Measurements from ENCODE around the gene CLIP2. TPM values are rescaled to one million over a fixed set of nuclear protein-coding genes. Genes with fewer than 3 reads are reported as not detected.

CLIP2 gene
- total RNA-seq, 1 experiment from 2014 or later, result 21.6 TPM

- no peaks in the 10 kb centered on the region for H3K23me2 ChIP-seq (ENCODE audit: insufficient read length, low read depth, low read length, poor library complexity, severe bottlenecking)
- peaks cover 5% of the 10 kb centered on the region for H3K79me1 ChIP-seq (ENCODE audit: insufficient read depth, low read depth, low read length, poor library complexity, severe bottlenecking)
- DNase-seq, result no peak
- H2BK15ac ChIP-seq (ENCODE audit: low read depth, low read length), result no peak overlapping the region
- no peaks in the 10 kb centered on the region for H3K9me3 ChIP-seq (ENCODE audit: control insufficient read depth, low read depth, low read length)
- no peak overlapping the region for H3K18ac ChIP-seq (ENCODE audit: insufficient read length, low read depth, low read length)
- peaks cover 5% of the 10 kb centered on the region; the same call in 1 of the 2 replicates for H3K4me1 ChIP-seq (ENCODE audit: insufficient read depth, low read length)
- no peak overlapping the region for H3K56ac ChIP-seq (ENCODE audit: insufficient read length, low read depth, low read length)
- no peak overlapping the region for H2BK120ac ChIP-seq (ENCODE audit: low read depth, low read length, poor library complexity, severe bottlenecking)
- no peak overlapping the region for H3K9ac ChIP-seq (ENCODE audit: extremely low read depth, insufficient read length, low read length)
- no peak overlapping the region for H3T11ph ChIP-seq (ENCODE audit: low read length)
- no peak overlapping the region for H3K4ac ChIP-seq (ENCODE audit: low read depth, low read length)
- H3K14ac ChIP-seq (ENCODE audit: insufficient read depth, low read length), result no peak overlapping the region
- no peak overlapping the region for H4K91ac ChIP-seq (ENCODE audit: insufficient read length, low read depth, low read length)
- no peak overlapping the region for H2BK5ac ChIP-seq (ENCODE audit: insufficient read length, low read length)
- H4K5ac ChIP-seq (ENCODE audit: insufficient read length, low read depth, low read length), result no peak overlapping the region
- H3K79me2 ChIP-seq (ENCODE audit: insufficient read depth, low read length), result peaks cover 6% of the 10 kb centered on the region; the same call in 1 of the 2 replicates
- no peak overlapping the region for H2AFZ ChIP-seq (ENCODE audit: low read length)
- Mint-ChIP-seq H3K27me3 (ENCODE audit: low read depth) (no peaks in the 10 kb centered on the region), H3K36me3 (ENCODE audit: insufficient read depth in 1 of 3, low read depth in 3 of 3) (peaks cover 8 to 13% (median 12%) of the 10 kb centered on the region in 3 experiments; a peak in 6 of 7 replicates), H3K4me3 (no peak overlapping the region), H3K27ac (no peak overlapping the region), H3K4me1 (peaks cover 8% of the 10 kb centered on the region in 2 experiments), H3K9me3 (0 out of 5 replicates have a peak, but pooled peaks cover 0 to 3% of the 10 kb centered on the region in 2 experiments)
- no peak for TF ChIP-seq CTCF (conservative IDR thresholded peaks at IDR 0.05)
- no peak overlapping the region for H3K4me2 ChIP-seq (ENCODE audit: insufficient read depth, insufficient read length, low read length)
- no peaks in the 10 kb centered on the region for H3K27me3 ChIP-seq (ENCODE audit: insufficient read depth, low read length)
- no peak overlapping the region for H3K23ac ChIP-seq (ENCODE audit: insufficient read length, low read depth, low read length)
- H4K20me1 ChIP-seq (ENCODE audit: control insufficient read depth, insufficient read depth, insufficient read length), result no peaks in the 10 kb centered on the region
- no peak overlapping the region for H3K27ac ChIP-seq (ENCODE audit: insufficient read length, low read depth, low read length)
- H2AK5ac ChIP-seq (ENCODE audit: insufficient read length, low read length), result no peak overlapping the region
- WGBS (ENCODE audit: extremely low coverage, insufficient read length, low lambda C conversion rate), result no CpG with 5 or more reads among the region's 8 CpGs
- H2BK20ac ChIP-seq (ENCODE audit: low read depth, low read length, poor library complexity, severe bottlenecking), result no peak overlapping the region
- no peak overlapping the region for H2BK12ac ChIP-seq (ENCODE audit: insufficient read length, low read depth, low read length)
- H4K8ac ChIP-seq (replicated peaks; ENCODE audit: insufficient read length, low read depth, low read length), result no peak overlapping the region
Measured at GRCh38 chr7:74299401-74299800, 10.2 kb downstream of the CLIP2 start.

Data from H9 (cell line).